ENCODE measurements around the gene AP4B1. TPM values are rescaled to one million over a fixed set of nuclear protein-coding genes. Genes with fewer than 3 reads are reported as not detected.

Gene AP4B1
- total RNA-seq, 1 donor from 2014 or later: 3.2 TPM

DNA sequence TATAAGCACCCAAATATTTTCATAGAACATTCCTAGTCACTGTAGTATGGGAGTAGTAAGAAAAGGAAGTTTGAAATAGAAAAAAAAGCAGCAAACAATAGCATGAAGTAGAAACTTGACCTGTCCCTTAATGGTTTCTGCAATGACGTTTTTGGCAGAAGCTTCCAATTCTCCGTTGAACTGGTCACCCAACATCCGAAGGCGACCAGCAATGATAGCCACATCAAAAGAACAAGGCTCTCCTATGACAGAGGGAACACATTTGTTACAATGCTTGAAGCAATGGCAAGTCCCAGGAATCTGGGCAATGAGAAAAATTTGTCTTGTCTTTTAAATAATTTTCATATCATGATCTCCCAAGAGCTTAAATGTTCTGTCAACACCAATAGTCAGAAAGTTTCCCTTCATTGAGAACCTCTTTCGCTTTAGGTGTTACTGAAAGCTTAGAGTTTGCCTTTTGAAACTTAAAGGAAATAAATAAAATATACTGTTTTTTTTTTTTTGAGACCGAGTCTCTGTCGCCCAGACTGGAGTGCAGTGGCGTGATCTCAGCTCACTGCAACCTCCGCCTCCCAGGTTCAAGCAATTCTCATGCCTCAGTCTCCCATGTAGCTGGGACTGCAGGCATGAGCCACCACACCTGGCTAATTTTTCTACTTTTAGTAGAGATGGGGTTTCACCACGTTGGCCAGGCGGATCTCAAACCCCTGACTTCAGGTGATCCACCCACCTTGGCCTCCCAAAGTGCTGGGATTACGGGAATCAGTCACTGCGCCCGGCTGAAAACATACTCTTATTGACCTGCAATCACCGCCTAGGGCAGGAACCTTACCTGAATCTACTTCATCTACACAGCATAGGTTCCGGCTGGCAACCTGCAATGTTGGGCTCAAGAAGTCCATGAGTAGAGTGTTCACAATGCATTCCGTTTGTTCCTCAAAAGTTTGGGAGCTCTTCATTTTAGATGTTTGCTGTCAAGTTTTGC is 17.9 kb downstream of the AP4B1 start:
- Histone ChIP-seq H3K4me1 (no peaks in the 10 kb centered on the region), H3K4me3 (no peak overlapping the region), H3K36me3 (no peaks in the 10 kb centered on the region), H3K9me3 (no peaks in the 10 kb centered on the region), H3K27ac (no peak overlapping the region), H3K27me3 (no peaks in the 10 kb centered on the region)
- TF ChIP-seq, protein P1, sequence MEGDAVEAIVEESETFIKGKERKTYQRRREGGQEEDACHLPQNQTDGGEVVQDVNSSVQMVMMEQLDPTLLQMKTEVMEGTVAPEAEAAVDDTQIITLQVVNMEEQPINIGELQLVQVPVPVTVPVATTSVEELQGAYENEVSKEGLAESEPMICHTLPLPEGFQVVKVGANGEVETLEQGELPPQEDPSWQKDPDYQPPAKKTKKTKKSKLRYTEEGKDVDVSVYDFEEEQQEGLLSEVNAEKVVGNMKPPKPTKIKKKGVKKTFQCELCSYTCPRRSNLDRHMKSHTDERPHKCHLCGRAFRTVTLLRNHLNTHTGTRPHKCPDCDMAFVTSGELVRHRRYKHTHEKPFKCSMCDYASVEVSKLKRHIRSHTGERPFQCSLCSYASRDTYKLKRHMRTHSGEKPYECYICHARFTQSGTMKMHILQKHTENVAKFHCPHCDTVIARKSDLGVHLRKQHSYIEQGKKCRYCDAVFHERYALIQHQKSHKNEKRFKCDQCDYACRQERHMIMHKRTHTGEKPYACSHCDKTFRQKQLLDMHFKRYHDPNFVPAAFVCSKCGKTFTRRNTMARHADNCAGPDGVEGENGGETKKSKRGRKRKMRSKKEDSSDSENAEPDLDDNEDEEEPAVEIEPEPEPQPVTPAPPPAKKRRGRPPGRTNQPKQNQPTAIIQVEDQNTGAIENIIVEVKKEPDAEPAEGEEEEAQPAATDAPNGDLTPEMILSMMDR (IDR thresholded peaks at IDR 0.05): no peak
- intact Hi-C loops (cut with DNase I): no loop called here
- DNase-seq (ENCODE audit: low spot score in 2 of 2): no peak

DNA sequence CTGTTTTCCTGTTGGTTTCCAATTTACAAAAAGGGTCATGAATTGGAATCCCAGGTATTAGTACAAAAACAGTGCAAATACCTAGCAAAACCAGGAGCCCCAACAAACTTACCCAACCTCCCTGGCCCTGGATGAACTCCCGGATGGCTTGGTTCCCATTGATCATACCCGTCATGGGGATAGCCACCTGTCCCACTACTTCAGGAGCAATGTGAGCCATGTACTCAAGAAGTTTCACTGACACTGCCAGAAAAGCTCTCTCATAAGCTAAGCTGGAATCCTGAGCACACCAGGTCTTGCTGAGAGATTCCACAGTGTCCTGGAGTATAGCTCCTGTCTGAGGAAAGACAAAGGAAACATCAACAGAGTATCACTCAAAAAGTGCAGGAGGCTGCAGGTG is 22.9 kb downstream of the AP4B1 start:
- H3K9me3 ChIP-seq: no peaks in the 10 kb centered on the region
- no peaks in the 10 kb centered on the region for H3K4me1 ChIP-seq
- no peaks in the 10 kb centered on the region for H3K27me3 ChIP-seq
- no peak overlapping the region for H3K4me3 ChIP-seq
- TF ChIP-seq, protein P1 (IDR thresholded peaks at IDR 0.05): no peak
- DNase-seq (ENCODE audit: low spot score in 2 of 2): no peak
- intact Hi-C loops (cut with DNase I): no loop called here
- no peak overlapping the region for H3K27ac ChIP-seq
- H3K36me3 ChIP-seq: no peaks in the 10 kb centered on the region

DNA sequence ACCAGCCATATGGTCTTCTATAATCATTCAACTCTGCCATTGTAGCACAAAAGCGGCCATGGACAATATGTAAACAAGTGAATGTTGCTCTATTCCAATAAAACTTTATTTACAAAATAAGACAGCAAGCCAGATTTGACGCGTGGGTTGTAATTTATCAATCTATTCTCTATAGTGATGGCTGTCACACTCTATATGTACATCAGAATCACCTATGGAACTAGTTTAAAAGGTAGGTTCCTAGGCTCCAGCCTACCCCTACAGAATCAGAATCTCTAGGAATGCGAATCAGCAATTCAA is 24.9 kb downstream of the AP4B1 start:
- H3K27ac ChIP-seq: no peak overlapping the region
- no peaks in the 10 kb centered on the region for H3K4me1 ChIP-seq
- H3K4me3 ChIP-seq: no peak overlapping the region
- no peaks in the 10 kb centered on the region for H3K36me3 ChIP-seq
- intact Hi-C loops (cut with DNase I): no loop called here
- no peaks in the 10 kb centered on the region for H3K27me3 ChIP-seq
- TF ChIP-seq, protein P1 (IDR thresholded peaks at IDR 0.05): no peak
- H3K9me3 ChIP-seq: no peaks in the 10 kb centered on the region
- DNase-seq (ENCODE audit: low spot score in 2 of 2): no peak

DNA sequence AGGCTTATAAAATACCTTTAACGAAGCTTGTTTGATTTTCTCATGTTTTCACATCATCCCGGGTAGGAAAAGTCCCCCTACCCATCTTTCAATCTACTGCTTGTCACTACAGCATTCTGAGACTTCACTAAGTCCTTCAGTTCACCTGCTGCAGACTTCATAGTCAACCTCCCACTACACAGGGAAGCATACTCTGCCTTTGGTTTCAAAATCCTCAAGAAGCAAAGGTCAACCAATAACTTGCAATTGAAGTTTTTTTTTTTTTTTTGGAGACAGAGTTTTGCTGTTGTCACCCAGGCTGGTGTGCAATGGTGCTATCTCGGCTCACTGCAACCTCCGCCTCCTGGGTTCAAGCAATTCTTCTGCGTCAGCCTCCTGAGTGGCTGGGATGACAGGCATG is 28.4 kb downstream of the AP4B1 start:
- Histone ChIP-seq H3K27me3 (no peaks in the 10 kb centered on the region), H3K4me1 (no peaks in the 10 kb centered on the region), H3K27ac (no peak overlapping the region), H3K36me3 (no peaks in the 10 kb centered on the region), H3K4me3 (no peak overlapping the region), H3K9me3 (no peaks in the 10 kb centered on the region)
- no peak for DNase-seq (ENCODE audit: low spot score in 2 of 2)
- intact Hi-C loops (cut with DNase I): no loop called here
- TF ChIP-seq, protein P1 (IDR thresholded peaks at IDR 0.05): no peak

DNA sequence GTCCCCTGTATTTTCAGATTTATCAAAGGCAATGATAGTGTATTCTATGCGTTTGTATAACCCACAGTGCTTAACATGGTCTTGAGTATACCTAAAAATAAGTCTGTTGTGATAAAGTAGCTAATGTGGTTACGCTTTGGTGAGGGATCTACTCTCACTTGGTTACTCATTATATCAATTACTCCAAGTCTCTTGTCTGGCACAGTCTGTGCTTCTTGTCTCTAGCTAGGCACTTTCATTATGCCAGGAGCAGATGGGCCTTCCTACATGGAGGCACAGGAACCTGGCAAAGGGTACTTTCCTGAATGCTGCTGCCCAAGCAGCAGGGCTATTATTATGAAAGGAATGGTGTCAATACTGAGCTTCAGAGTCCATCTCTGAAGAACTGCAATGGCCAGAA is 28.9 kb downstream of the AP4B1 start:
- no peaks in the 10 kb centered on the region for H3K9me3 ChIP-seq
- H3K27ac ChIP-seq: no peak overlapping the region
- H3K36me3 ChIP-seq: no peaks in the 10 kb centered on the region
- intact Hi-C loops (cut with DNase I): no loop called here
- no peaks in the 10 kb centered on the region for H3K27me3 ChIP-seq
- TF ChIP-seq, protein P1 (IDR thresholded peaks at IDR 0.05): no peak
- DNase-seq (ENCODE audit: low spot score in 2 of 2): no peak
- H3K4me1 ChIP-seq: no peaks in the 10 kb centered on the region
- no peak overlapping the region for H3K4me3 ChIP-seq
